IMR-90 (cell line): Measurements from ENCODE around the gene CACNA1D. TPM values are rescaled to one million over a fixed set of nuclear protein-coding genes. Genes with fewer than 3 reads are reported as not detected.

Experiments used
- ATAC-seq: fragments of 200-7000 bp; cut with Tn5 transposase; 2 replicates; pipeline ENCODE4 v1.9.1; 2020; ENCODE audit warnings: low read depth, mild to moderate bottlenecking, moderate library complexity
- BruUV-seq: library from RNA; stranded (reverse); fragments of 400-500 nt; replicated peaks from 2 replicates; lab custom pipeline; 2021; lab: Mats Ljungman, UMichigan
- CTCF ChIA-PET: fragments of 300-600 bp; formaldehyde crosslinking; extraction: SDS; loops from one replicate; lab custom pipeline; 2021; ENCODE audit warnings: antibody characterized with exemption; lab: Yijun Ruan, JAX
- POLR2A ChIA-PET: fragments of 300-600 bp; sonication (Branson Sonifier 250); formaldehyde crosslinking; loops from one replicate; lab custom pipeline; 2022; ENCODE audit warnings: antibody characterized with exemption; ENCODE audit not compliant: unreplicated experiment; lab: Charles Lee
- DNase-seq: peaks from one replicate; pipeline ENCODE4 v3.0.0; 2013
- H2AFZ ChIP-seq: replicated peaks from 2 replicates; pipeline ENCODE3; 2013; ENCODE audit warnings: low read length, mild to moderate bottlenecking; ENCODE audit not compliant: poor library complexity
- H2AK5ac ChIP-seq: 2 replicates; pipeline ENCODE4 v1.6.1; 2013; ENCODE audit warnings: low read depth, low read length, inconsistent platforms
- H2AK9ac ChIP-seq: replicated peaks from 2 replicates; pipeline ENCODE3; 2013; ENCODE audit warnings: mild to moderate bottlenecking, low read depth, low read length, moderate library complexity; ENCODE audit not compliant: poor library complexity
- H2BK120ac ChIP-seq: 2 replicates; pipeline ENCODE4 v1.6.1; 2013; ENCODE audit warnings: low read depth, low read length, inconsistent platforms
- H2BK15ac ChIP-seq: 3 replicates; pipeline ENCODE4 v1.6.1; 2013; ENCODE audit warnings: low read depth, low read length, inconsistent platforms
- H2BK20ac ChIP-seq: 2 replicates; pipeline ENCODE4 v1.6.1; 2013; ENCODE audit warnings: low read depth, mild to moderate bottlenecking, inconsistent platforms, low read length, moderate library complexity
- H2BK5ac ChIP-seq: 2 replicates; pipeline ENCODE4 v1.6.1; 2013; ENCODE audit warnings: mild to moderate bottlenecking, low read depth, low read length, inconsistent platforms; ENCODE audit not compliant: poor library complexity, severe bottlenecking
- H3K14ac ChIP-seq: replicated peaks from 2 replicates; pipeline ENCODE4 v1.6.1; 2013; ENCODE audit warnings: low read depth, low read length, inconsistent platforms
- H3K18ac ChIP-seq: 2 replicates; pipeline ENCODE4 v1.6.1; 2013; ENCODE audit warnings: low read depth, low read length, control low read depth
- H3K23ac ChIP-seq: 2 replicates; pipeline ENCODE4 v1.6.1; 2013; ENCODE audit warnings: low read depth, low read length, inconsistent platforms
- H3K27ac ChIP-seq: 2 replicates; pipeline ENCODE4 v1.5.1; 2013; ENCODE audit warnings: mild to moderate bottlenecking, control low read depth, low read length; ENCODE audit not compliant: insufficient read depth
- H3K27me3 ChIP-seq: 2 replicates; pipeline ENCODE4 v1.6.1; 2013; ENCODE audit warnings: low read length; ENCODE audit not compliant: control insufficient read depth, insufficient read depth
- H3K36me3 ChIP-seq: 2 replicates; pipeline ENCODE4 v1.6.1; 2013; ENCODE audit warnings: low read length, mixed read lengths; ENCODE audit not compliant: control insufficient read depth, insufficient read depth
- H3K4ac ChIP-seq: 2 replicates; pipeline ENCODE4 v1.6.1; 2013; ENCODE audit warnings: low read depth, low read length, inconsistent platforms
- H3K4me1 ChIP-seq: 2 replicates; pipeline ENCODE4 v1.6.1; 2013; ENCODE audit warnings: low read length, mixed read lengths; ENCODE audit not compliant: control insufficient read depth, insufficient read depth
- H3K4me2 ChIP-seq: 2 replicates; pipeline ENCODE4 v1.6.1; 2013; ENCODE audit warnings: low read depth, mild to moderate bottlenecking, control low read depth, low read length, moderate library complexity
- H3K4me3 ChIP-seq: 2 replicates; pipeline ENCODE4 v1.5.1; 2013; ENCODE audit warnings: low read depth, mild to moderate bottlenecking, control low read depth, low read length, moderate library complexity; ENCODE audit not compliant: insufficient read depth
- H3K56ac ChIP-seq: 2 replicates; pipeline ENCODE4 v1.6.1; 2013; ENCODE audit warnings: low read length, inconsistent platforms; ENCODE audit not compliant: insufficient read depth; ENCODE audit errors: extremely low read depth
- H3K79me1 ChIP-seq, 2 experiments: 2 replicates each; pipeline ENCODE4 v1.6.1; 2013; ENCODE audit warnings: low read length in 2 of 2, inconsistent platforms in 1 of 2, low read depth in 1 of 2
- H3K9ac ChIP-seq: 2 replicates; pipeline ENCODE4 v1.6.1; 2013; ENCODE audit warnings: low read depth, low read length, control low read depth
- H3K9me1 ChIP-seq: 2 replicates; pipeline ENCODE4 v1.6.1; 2013; ENCODE audit warnings: low read length, inconsistent platforms; ENCODE audit not compliant: insufficient read depth
- H3K9me3 ChIP-seq: 2 replicates; pipeline ENCODE4 v1.6.1; 2013; ENCODE audit warnings: low read length; ENCODE audit not compliant: control insufficient read depth, insufficient read depth
- H4K20me1 ChIP-seq: 2 replicates; pipeline ENCODE4 v1.6.1; 2013; ENCODE audit warnings: low read length, inconsistent platforms; ENCODE audit not compliant: insufficient read depth
- H4K5ac ChIP-seq: 2 replicates; pipeline ENCODE4 v1.6.1; 2013; ENCODE audit warnings: mild to moderate bottlenecking, low read depth, low read length, control low read depth
- H4K8ac ChIP-seq, 2 experiments: 2 replicates each; pipeline ENCODE4 v1.6.1; 2013; ENCODE audit warnings: low read depth in 2 of 2, low read length in 2 of 2, control low read depth in 1 of 2, inconsistent platforms in 1 of 2
- H4K91ac ChIP-seq: 2 replicates; pipeline ENCODE4 v1.6.1; 2013; ENCODE audit warnings: low read depth, low read length, inconsistent platforms; ENCODE audit not compliant: insufficient read depth
- BHLHE40 ChIP-seq: fragments of 150-350 bp; IDR thresholded peaks from 2 replicates; pipeline ENCODE4 v1.6.1; 2016; ENCODE audit warnings: mild to moderate bottlenecking, low read depth, low read length
- FOS ChIP-seq: fragments of 150-350 bp; IDR thresholded peaks from 2 replicates; pipeline ENCODE4 v1.6.1; 2016; ENCODE audit warnings: low read depth, low read length
- RAD21 ChIP-seq: IDR thresholded peaks from 2 replicates; pipeline ENCODE4 v1.6.1; 2012; ENCODE audit warnings: low read length, improper control_type of control experiment
- RCOR1 ChIP-seq: IDR thresholded peaks from 2 replicates; pipeline ENCODE4 v1.6.1; 2012; ENCODE audit warnings: mild to moderate bottlenecking, low read length, improper control_type of control experiment; ENCODE audit not compliant: insufficient replicate concordance
- WGBS, 2 experiments: methylation state at CpG; one replicate each; pipeline versions ENCODE4 v1.1.5 to v1.1.7; 2013; ENCODE audit warnings: missing lambda C conversion rate in 2 of 2; ENCODE audit not compliant: insufficient read length in 1 of 2; ENCODE audit errors: extremely low coverage in 2 of 2; 5-methylcytosine and 5-hydroxymethylcytosine counted together
- dilution Hi-C: fragments of 300-500 bp; cut with HindIII; formaldehyde crosslinking; loops from one replicate; pipeline ENCODE4 v1.14.3; 2018; ENCODE audit warnings: low sequenced_read_pairs; ENCODE audit not compliant: unreplicated experiment
- in situ Hi-C: fragments of 300-500 bp; cut with MboI; formaldehyde crosslinking; loops from 3 replicates; pipeline ENCODE4 v1.14.3; 2019; ENCODE audit warnings: low sequenced_read_pairs, inconsistent platforms, mixed read lengths
- intact Hi-C: fragments of 100-400 bp; cut with micrococcal nuclease; formaldehyde crosslinking; loops from 2 replicates; pipeline ENCODE4 v1.10.0; 2022
- polyA plus RNA-seq, 3 experiments: library from polyadenylated mRNA; depleted of rRNA; stranded (reverse); fragments of >200 nt; gene quantifications; 2 replicates each; pipeline ENCODE4 v1.2.3, GENCODE V29; 2012; ENCODE audit warnings: low replicate concordance in 1 of 3
- total RNA-seq: library from RNA; depleted of rRNA; stranded (reverse); fragments of >200 nt; gene quantifications from 2 replicates; pipeline ENCODE4 v1.2.3, GENCODE V29; 2012

CACNA1D gene
- total and polyA plus RNA-seq, 2 of the 4 experiments (the other 2 are of a cell fraction): 0.07 TPM; not detected in 1

DNA sequence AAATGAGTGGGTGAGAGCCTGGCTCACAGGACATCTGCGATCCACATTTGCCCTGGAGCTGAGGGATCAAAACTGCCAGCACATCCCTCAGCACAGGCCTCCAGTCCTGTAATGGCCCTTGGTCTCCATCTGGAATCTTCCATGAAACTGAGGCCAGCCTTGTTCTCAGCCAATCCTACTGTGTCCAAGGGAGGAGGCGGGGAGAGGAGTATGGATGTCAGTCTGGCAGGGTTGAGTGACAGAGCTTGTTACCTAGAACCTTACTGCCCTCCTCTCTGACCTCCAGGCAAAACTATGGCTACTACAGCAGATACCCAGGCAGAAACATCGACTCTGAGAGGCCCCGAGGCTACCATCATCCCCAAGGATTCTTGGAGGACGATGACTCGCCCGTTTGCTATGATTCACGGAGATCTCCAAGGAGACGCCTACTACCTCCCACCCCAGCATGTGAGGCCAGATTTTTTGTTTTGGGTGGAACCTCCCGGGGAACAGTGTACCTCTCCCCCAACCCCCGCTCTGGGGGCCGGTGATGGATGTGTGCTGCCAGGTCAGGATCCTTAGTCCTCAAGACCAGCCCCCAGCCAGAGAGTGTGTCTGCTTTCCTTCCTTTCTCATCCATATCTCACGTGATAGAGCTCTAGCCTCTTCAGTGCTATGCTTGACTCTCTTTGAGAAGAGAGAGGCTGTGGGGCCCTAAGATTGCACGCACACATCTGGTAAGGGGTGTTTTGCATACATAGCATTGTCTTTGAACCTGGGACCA is 310.5 kb downstream of the CACNA1D start:
- H3K79me1 ChIP-seq: no peaks in the 10 kb centered on the region
- BruUV-seq: no TSS peak
- H3K23ac ChIP-seq: peak overlapping the region; percentile 46
- POLR2A ChIA-PET: no interaction called here
- H2AK5ac ChIP-seq: peak overlapping the region; percentile 89; the same call in 1 of the 2 replicates
- H2BK15ac ChIP-seq: peak overlapping the region; percentile 99; the same call in 2 of the 3 replicates
- H3K4ac ChIP-seq: peak overlapping the region; percentile 95
- peak; percentile 80 for DNase-seq
- H3K56ac ChIP-seq: peak overlapping the region; percentile 57; the same call in 1 of the 2 replicates
- H2BK20ac ChIP-seq: peak overlapping the region; percentile 98
- peak overlapping the region; percentile 15 to 94; a peak in 3 of 4 replicates for H4K8ac ChIP-seq
- peak overlapping the region; percentile 98 for H2BK120ac ChIP-seq
- peak; percentile 82 for ATAC-seq
- peak overlapping the region; percentile 94 for H2AFZ ChIP-seq
- peak overlapping the region; percentile 91 for H4K91ac ChIP-seq
- no peaks in the 10 kb centered on the region for H3K36me3 ChIP-seq
- dilution Hi-C loops: no loop called here
- peak overlapping the region; percentile 93 for H3K14ac ChIP-seq
- H3K27me3 ChIP-seq: no peaks in the 10 kb centered on the region
- H3K9ac ChIP-seq: no peak overlapping the region
- peaks cover 14% of the 10 kb centered on the region for H3K4me1 ChIP-seq
- H2AK9ac ChIP-seq: peak overlapping the region; percentile 91
- intact Hi-C loops: no loop called here
- no peak overlapping the region for H3K4me2 ChIP-seq
- H3K27ac ChIP-seq: peak overlapping the region; percentile 18; the same call in 1 of the 2 replicates
- peaks cover 20% of the 10 kb centered on the region for H3K9me1 ChIP-seq
- TF ChIP-seq RAD21 (no peak), RCOR1 (peak; percentile 14), BHLHE40 (peak; percentile 71), FOS (peak; percentile 62)
- CTCF ChIA-PET: no interaction called here
- H4K20me1 ChIP-seq: no peaks in the 10 kb centered on the region
- peak overlapping the region; percentile 22; the same call in 1 of the 2 replicates for H3K18ac ChIP-seq
- peak overlapping the region; percentile 47 for H4K5ac ChIP-seq
- H3K9me3 ChIP-seq: no peaks in the 10 kb centered on the region
- peak overlapping the region; percentile 73 for H2BK5ac ChIP-seq
- 80% methylated on average over 1 of the region's 14 CpGs; no CpG with 5 or more reads in 1 of the 2 experiments for WGBS, 2 experiments
- no peak overlapping the region for H3K4me3 ChIP-seq
- in situ Hi-C loops: no loop called here
